WTC11 (cell line): ENCODE results near the gene ENTHD1. TPM values are rescaled to one million over a fixed set of nuclear protein-coding genes. Genes with fewer than 3 reads are reported as not detected.

Experiments used
- ATAC-seq: fragments of 200-7000 bp; cut with Tn5 transposase; 2 replicates; pipeline ENCODE4 v1.10.0; 2021; ENCODE audit warnings: mild to moderate bottlenecking, moderate library complexity
- CTCF ChIA-PET: fragments of 300-600 bp; sonication (Branson Sonifier 250); formaldehyde crosslinking; loops from one replicate; lab custom pipeline; 2021; ENCODE audit warnings: antibody characterized with exemption; lab: Charles Lee
- POLR2A ChIA-PET: fragments of 350-600 bp; sonication (Branson Sonifier 250); formaldehyde crosslinking; loops from one replicate; lab custom pipeline; 2021; ENCODE audit warnings: antibody characterized with exemption; lab: Charles Lee
- DNase-seq: peaks from one replicate; pipeline ENCODE4 v3.0.0; 2021; ENCODE audit warnings: low spot score
- H3K27ac Mint-ChIP-seq: 2 replicates; pipeline ENCODE4 v1.8.0; 2021; ENCODE audit warnings: mixed read lengths
- H3K27me3 Mint-ChIP-seq: 2 replicates; pipeline ENCODE4 v1.8.0; 2021; ENCODE audit warnings: low read depth, mild to moderate bottlenecking, moderate library complexity, mixed read lengths
- H3K36me3 Mint-ChIP-seq: 2 replicates; pipeline ENCODE4 v1.8.0; 2021; ENCODE audit warnings: mixed read lengths
- H3K4me1 Mint-ChIP-seq: 2 replicates; pipeline ENCODE4 v1.8.0; 2022; ENCODE audit warnings: mixed read lengths
- H3K4me3 Mint-ChIP-seq: 2 replicates; pipeline ENCODE4 v1.8.0; 2021; ENCODE audit warnings: mild to moderate bottlenecking, moderate library complexity, mixed read lengths
- H3K9me3 Mint-ChIP-seq: 2 replicates; pipeline ENCODE4 v1.8.0; 2021; ENCODE audit warnings: mixed read lengths
- ARID4B ChIP-seq: sonication (generic); formaldehyde crosslinking; IDR thresholded peaks from 2 replicates; pipeline ENCODE4 v1.8.0; 2023; ENCODE audit warnings: missing genetic modification reagents, mild to moderate bottlenecking, borderline replicate concordance
- ATF3 ChIP-seq: sonication (generic); formaldehyde crosslinking; conservative IDR thresholded peaks from 2 replicates; pipeline ENCODE4 v1.8.1; 2022; ENCODE audit warnings: mild to moderate bottlenecking, missing genetic modification reagents
- E2F4 ChIP-seq: sonication (generic); formaldehyde crosslinking; IDR thresholded peaks from 2 replicates; pipeline ENCODE4 v1.8.1; 2022; ENCODE audit warnings: low read depth, mild to moderate bottlenecking, moderate library complexity, missing genetic modification reagents, borderline replicate concordance
- FOXK1 ChIP-seq: sonication (generic); formaldehyde crosslinking; IDR thresholded peaks from 2 replicates; pipeline ENCODE4 v1.8.0; 2022; ENCODE audit warnings: mild to moderate bottlenecking, moderate library complexity, missing genetic modification reagents
- FOXP1 ChIP-seq: sonication (generic); formaldehyde crosslinking; IDR thresholded peaks from 2 replicates; pipeline ENCODE4 v1.8.0; 2022; ENCODE audit warnings: missing genetic modification reagents, mild to moderate bottlenecking, moderate library complexity, borderline replicate concordance
- HMGA2 ChIP-seq: fragments of 250-450 bp; sonication (Bioruptor Pico); IDR thresholded peaks from 2 replicates; pipeline ENCODE4 v1.4.0; 2021; ENCODE audit warnings: mild to moderate bottlenecking, moderate library complexity
- OVOL2 ChIP-seq: fragments of 250-450 bp; sonication (Bioruptor Pico); IDR thresholded peaks from 2 replicates; pipeline ENCODE4 v1.9.0; 2021; ENCODE audit warnings: mild to moderate bottlenecking, borderline replicate concordance
- PREB ChIP-seq: sonication (generic); formaldehyde crosslinking; IDR thresholded peaks from 2 replicates; pipeline ENCODE4 v1.8.1; 2022; ENCODE audit warnings: mild to moderate bottlenecking, missing genetic modification reagents, moderate library complexity, borderline replicate concordance
- SOX15 ChIP-seq: fragments of 250-450 bp; sonication (Bioruptor Pico); IDR thresholded peaks from 2 replicates; pipeline ENCODE4 v1.9.0; 2021; ENCODE audit warnings: mild to moderate bottlenecking
- TCF7 ChIP-seq: sonication (generic); formaldehyde crosslinking; IDR thresholded peaks from 2 replicates; pipeline ENCODE4 v1.8.0; 2022; ENCODE audit warnings: mild to moderate bottlenecking, low read depth, missing genetic modification reagents, moderate library complexity
- ZNF423 ChIP-seq: fragments of 250-450 bp; sonication (Bioruptor Pico); IDR thresholded peaks from 2 replicates; pipeline ENCODE4 v2.1.2; 2022; ENCODE audit warnings: mild to moderate bottlenecking, moderate library complexity
- ZNF425 ChIP-seq: fragments of 250-450 bp; sonication (Bioruptor Pico); conservative IDR thresholded peaks from 2 replicates; pipeline ENCODE4 v1.9.0; 2021; ENCODE audit warnings: mild to moderate bottlenecking
- total RNA-seq: library from RNA; stranded (reverse); gene quantifications from 3 replicates; pipeline ENCODE4 v1.2.3, GENCODE V29; 2021

ENTHD1 gene
- total RNA-seq, 1 experiment from 2014 or later = not detected

- TF ChIP-seq ARID4B (CRISPR knock-in tag) (no peak), OVOL2 (CRISPR knock-in tag) (no peak), TCF7 (CRISPR knock-in tag) (no peak), PREB (CRISPR knock-in tag) (no peak)
These were observed 37.0 kb downstream of the ENTHD1 start (continued) for GRCh38 chr22:39856588-39856987.

- ChIA-PET CTCF (no interaction called here), POLR2A (no interaction called here)
- no peak for ATAC-seq
These were observed 40.8 kb downstream of the ENTHD1 start for GRCh38 chr22:39852799-39853198.

More at GRCh38 chr22:39852799-39853198, 40.8 kb downstream of the ENTHD1 start:
- no peaks in the 10 kb centered on the region; the same call in 1 of the 2 replicates for H3K27me3 Mint-ChIP-seq
- H3K4me1 Mint-ChIP-seq = no peaks in the 10 kb centered on the region
- TF ChIP-seq ZNF423 (CRISPR knock-in tag) (no peak), FOXP1 (CRISPR knock-in tag) (no peak), E2F4 (no peak), SOX15 (CRISPR knock-in tag) (no peak), ZNF425 (no peak), HMGA2 (no peak), FOXK1 (CRISPR knock-in tag) (no peak), ATF3 (CRISPR knock-in tag) (no peak)
- no peaks in the 10 kb centered on the region for H3K9me3 Mint-ChIP-seq
- H3K36me3 Mint-ChIP-seq = no peaks in the 10 kb centered on the region
- no peak for DNase-seq
- H3K27ac Mint-ChIP-seq = no peak overlapping the region
- no peak overlapping the region for H3K4me3 Mint-ChIP-seq
